HepG2 (cell line): Measurements from ENCODE around the gene CFAP70. TPM values are rescaled to one million over a fixed set of nuclear protein-coding genes. Genes with fewer than 3 reads are reported as not detected.

Source experiments
- ATAC-seq: fragments of 200-7000 bp; cut with Tn5 transposase; 3 replicates; pipeline ENCODE4 v1.9.1; 2020; ENCODE audit warnings: mild to moderate bottlenecking, moderate library complexity
- BruUV-seq: library from RNA; stranded (reverse); fragments of 400-500 nt; replicated peaks from 2 replicates; lab custom pipeline; 2021; lab: Mats Ljungman, UMichigan
- CTCF ChIA-PET: fragments of 300-600 bp; formaldehyde crosslinking; extraction: SDS; loops from one replicate; lab custom pipeline; 2021; ENCODE audit warnings: low total read pairs, inconsistent platforms, low intra/inter-chr PET ratio; lab: Yijun Ruan, JAX
- POLR2A ChIA-PET: fragments of 350-600 bp; sonication (Branson Sonifier 250); formaldehyde crosslinking; loops from one replicate; lab custom pipeline; 2020; ENCODE audit warnings: antibody characterized with exemption, inconsistent platforms; lab: Yijun Ruan, JAX
- DNase-seq: peaks from one replicate; pipeline ENCODE4 v3.0.0-alpha.2; 2015; ENCODE audit warnings: low spot score
- FAIRE-seq: peaks from 3 replicates; lab custom pipeline; 2011; peaks lifted over from hg19 to GRCh38; lab: Jason Lieb, UNC
- H2AFZ ChIP-seq: one replicate; pipeline ENCODE4 v1.6.1; 2011; ENCODE audit warnings: low read length, inconsistent platforms
- H3K27ac ChIP-seq: fragments of 300-600 bp; 3 replicates; pipeline ENCODE4 v1.8.0; 2011; ENCODE audit warnings: mixed run types, mild to moderate bottlenecking, mixed read lengths, low read length, inconsistent platforms; ENCODE audit not compliant: insufficient read depth; ENCODE audit errors: extremely low read length
- H3K27me3 ChIP-seq, 2 experiments: fragments of 200-600 bp in 1 of 2; 2 replicates in 1 of 2; 3 replicates in 1 of 2; pipeline versions ENCODE4 v1.6.0 to v1.8.0; 2011; ENCODE audit warnings: low read length in 2 of 2, mild to moderate bottlenecking in 2 of 2, moderate library complexity in 2 of 2, inconsistent platforms in 1 of 2; ENCODE audit not compliant: insufficient read depth in 2 of 2, control insufficient read depth in 1 of 2
- H3K36me3 ChIP-seq, 2 experiments: fragments of 200-600 bp in 1 of 2; replicated peaks in 1 of 2; 2 replicates in 1 of 2; 3 replicates in 1 of 2; pipeline versions ENCODE4 v1.5.1 to v1.8.0; 2011; ENCODE audit warnings: low read length in 2 of 2, inconsistent platforms in 1 of 2; ENCODE audit not compliant: insufficient read depth in 2 of 2, control insufficient read depth in 1 of 2
- H3K4me1 ChIP-seq: 2 replicates; pipeline ENCODE4 v1.5.1; 2012; ENCODE audit warnings: low read length, inconsistent platforms; ENCODE audit not compliant: insufficient read depth
- H3K4me2 ChIP-seq: 2 replicates; pipeline ENCODE4 v1.6.0; 2011; ENCODE audit warnings: low read depth, low read length, inconsistent platforms
- H3K4me3 ChIP-seq, 3 experiments: fragments of 200-600 bp in 1 of 3; sonication (generic), shearing (Covaris generic) in 1 of 3; replicated peaks in 1 of 3; 2 replicates each; pipeline ENCODE4 v1.5.1; 2011 to 2016; ENCODE audit warnings: low read length in 3 of 3, inconsistent platforms in 2 of 3, low read depth in 2 of 3, mild to moderate bottlenecking in 2 of 3, control low read depth in 1 of 3, mixed read lengths in 1 of 3; ENCODE audit not compliant: insufficient read depth in 1 of 3
- H3K79me2 ChIP-seq: one replicate; pipeline ENCODE4 v1.6.1; 2011; ENCODE audit warnings: low read length, inconsistent platforms; ENCODE audit not compliant: insufficient read depth
- H3K9ac ChIP-seq: 2 replicates; pipeline ENCODE4 v1.6.0; 2011; ENCODE audit warnings: mild to moderate bottlenecking, low read depth, low read length, inconsistent platforms; ENCODE audit not compliant: insufficient read depth
- H3K9me3 ChIP-seq: 2 replicates; pipeline ENCODE4 v1.5.1; 2012; ENCODE audit warnings: mild to moderate bottlenecking, low read length
- H4K20me1 ChIP-seq: 2 replicates; pipeline ENCODE4 v1.6.0; 2011; ENCODE audit warnings: inconsistent platforms, mild to moderate bottlenecking, low read length, moderate library complexity; ENCODE audit not compliant: insufficient read depth
- MEIS1 ChIP-seq: sonication (generic); formaldehyde crosslinking; IDR thresholded peaks from 2 replicates; pipeline ENCODE4 v1.9.0; 2021; ENCODE audit warnings: mild to moderate bottlenecking, missing genetic modification reagents, moderate library complexity, borderline replicate concordance
- MTERF4 ChIP-seq: sonication (generic); formaldehyde crosslinking; IDR thresholded peaks from 2 replicates; pipeline ENCODE4 v1.8.0; 2023; ENCODE audit warnings: mild to moderate bottlenecking, missing genetic modification reagents
- ZBTB25 ChIP-seq: IDR thresholded peaks from 2 replicates; pipeline ENCODE4 v1.6.1; 2018; ENCODE audit warnings: missing genetic modification reagents
- ZNF225 ChIP-seq: sonication (generic); formaldehyde crosslinking; IDR thresholded peaks from 2 replicates; pipeline ENCODE4 v1.4.0; 2020; ENCODE audit warnings: mild to moderate bottlenecking, missing genetic modification reagents
- WGBS: methylation state at CpG from one replicate; pipeline ENCODE4 v1.1.6; 2017; ENCODE audit warnings: low lambda C conversion rate; 5-methylcytosine and 5-hydroxymethylcytosine counted together
- in situ Hi-C: cut with HindIII; loops from 2 replicates; pipeline ENCODE4 v1.10.0; 2017; ENCODE audit warnings: low pct_unique_long_range_greater_than_20kb; ENCODE audit not compliant: extremely low pct_ligation_motif_present
- intact Hi-C: fragments of 100-400 bp; cut with micrococcal nuclease; formaldehyde crosslinking; loops from one replicate; pipeline ENCODE4 v1.10.0; 2022; ENCODE audit not compliant: unreplicated experiment
- polyA plus RNA-seq, 8 experiments: library from polyadenylated mRNA; depleted of rRNA in 3 of 8; stranded (reverse) in 7 of 8; unstranded in 1 of 8; fragments of >200 nt; fragmentation: Illumina TruSeq in 4 of 8; extraction: Trizol in 4 of 8; gene quantifications; 2 replicates each; pipeline versions ENCODE4 v1.2.1 to v1.2.3, GENCODE V29; 2011 to 2016; ENCODE audit warnings: low read depth in 4 of 8, missing spikeins in 1 of 8, mixed read lengths in 1 of 8; ENCODE audit not compliant: insufficient read depth in 1 of 8
- total RNA-seq, 5 experiments: library from RNA; depleted of rRNA; stranded (reverse); fragments of >200 nt; fragmentation: Illumina TruSeq; extraction: Trizol; gene quantifications; 2 replicates each; pipeline ENCODE4 v1.2.3, GENCODE V29; 2016; ENCODE audit warnings: low read depth in 1 of 5
- TF ChIP-seq, protein P1 (sequence below): sonication (generic); formaldehyde crosslinking; IDR thresholded peaks from 2 replicates; pipeline ENCODE4 v1.4.0; 2020; ENCODE audit warnings: missing genetic modification reagents
- TF ChIP-seq, protein P2 (sequence below): sonication (generic); formaldehyde crosslinking; IDR thresholded peaks from 2 replicates; pipeline ENCODE4 v1.8.1; 2023; ENCODE audit warnings: mild to moderate bottlenecking, moderate library complexity, missing genetic modification reagents
- TF ChIP-seq, protein P3 (sequence below): sonication (generic); formaldehyde crosslinking; IDR thresholded peaks from 2 replicates; pipeline ENCODE4 v1.4.0; 2020; ENCODE audit warnings: missing genetic modification reagents

Gene CFAP70
- total and polyA plus RNA-seq, 2 of the 13 experiments (the other 11 are each of a cell fraction or from before 2014, with no cell fraction given), result 0.27 to 0.38 TPM

GRCh38 chr10:73217628-73218027, 141.0 kb downstream of the CFAP70 start:
- Histone ChIP-seq H3K9me3 (no peaks in the 10 kb centered on the region), H3K79me2 (no peaks in the 10 kb centered on the region), H3K4me2 (no peak overlapping the region), H3K27ac (no peak overlapping the region), H4K20me1 (no peaks in the 10 kb centered on the region), H3K36me3 (no peaks in the 10 kb centered on the region), H3K9ac (no peak overlapping the region), H3K4me3 (no peak overlapping the region), H3K4me1 (peaks cover 35% of the 10 kb centered on the region), H2AFZ (no peak overlapping the region), H3K27me3 (no peaks in the 10 kb centered on the region)
- ChIA-PET POLR2A (interaction anchor here (2.5 kb wide), 1 partner anchor 50 kb away, joined by 10 read pairs; the partner anchor contains the start of genes ECD and FAM149B1), CTCF (no interaction called here)
- intact Hi-C loops (loop anchor here (2.0 kb wide), 1 partner anchor 49 kb away; the partner anchor contains the start of genes ECD and FAM149B1), in situ Hi-C loops (no loop called here)
- DNase-seq, result no peak
- WGBS, result 93% methylated on average over 2 of the region's 2 CpGs
- no peak for ATAC-seq
- FAIRE-seq, result no peak
- BruUV-seq, result no TSS peak
- TF ChIP-seq ZBTB25 (CRISPR knock-in tag), result no peak
- TF ChIP-seq, protein P1, sequence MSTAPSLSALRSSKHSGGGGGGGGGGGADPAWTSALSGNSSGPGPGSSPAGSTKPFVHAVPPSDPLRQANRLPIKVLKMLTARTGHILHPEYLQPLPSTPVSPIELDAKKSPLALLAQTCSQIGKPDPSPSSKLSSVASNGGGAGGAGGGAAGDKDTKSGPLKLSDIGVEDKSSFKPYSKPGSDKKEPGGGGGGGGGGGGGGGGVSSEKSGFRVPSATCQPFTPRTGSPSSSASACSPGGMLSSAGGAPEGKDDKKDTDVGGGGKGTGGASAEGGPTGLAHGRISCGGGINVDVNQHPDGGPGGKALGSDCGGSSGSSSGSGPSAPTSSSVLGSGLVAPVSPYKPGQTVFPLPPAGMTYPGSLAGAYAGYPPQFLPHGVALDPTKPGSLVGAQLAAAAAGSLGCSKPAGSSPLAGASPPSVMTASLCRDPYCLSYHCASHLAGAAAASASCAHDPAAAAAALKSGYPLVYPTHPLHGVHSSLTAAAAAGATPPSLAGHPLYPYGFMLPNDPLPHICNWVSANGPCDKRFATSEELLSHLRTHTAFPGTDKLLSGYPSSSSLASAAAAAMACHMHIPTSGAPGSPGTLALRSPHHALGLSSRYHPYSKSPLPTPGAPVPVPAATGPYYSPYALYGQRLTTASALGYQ (CRISPR knock-in tag), result no peak
- TF ChIP-seq MEIS1, result no peak
- no peak for TF ChIP-seq MTERF4
- TF ChIP-seq, protein P2, sequence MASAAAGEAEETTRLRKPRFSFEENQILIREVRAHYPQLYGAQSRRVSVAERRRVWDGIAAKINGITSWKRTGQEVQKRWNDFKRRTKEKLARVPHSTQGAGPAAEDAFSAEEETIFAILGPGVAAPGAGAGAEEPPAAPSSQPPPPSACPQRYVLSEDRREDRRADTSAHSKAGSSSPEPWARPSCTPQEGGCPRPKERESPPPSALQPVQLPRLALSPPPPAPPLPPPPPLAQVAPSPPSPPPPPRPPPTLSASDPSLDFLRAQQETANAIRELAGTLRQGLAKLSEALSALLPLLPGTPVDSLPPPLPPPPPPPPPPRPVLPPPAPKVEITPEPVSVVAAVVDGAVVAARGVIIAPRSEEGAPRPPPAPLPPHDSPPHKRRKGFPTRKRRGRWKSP (CRISPR knock-in tag), result no peak
- TF ChIP-seq, protein P3, sequence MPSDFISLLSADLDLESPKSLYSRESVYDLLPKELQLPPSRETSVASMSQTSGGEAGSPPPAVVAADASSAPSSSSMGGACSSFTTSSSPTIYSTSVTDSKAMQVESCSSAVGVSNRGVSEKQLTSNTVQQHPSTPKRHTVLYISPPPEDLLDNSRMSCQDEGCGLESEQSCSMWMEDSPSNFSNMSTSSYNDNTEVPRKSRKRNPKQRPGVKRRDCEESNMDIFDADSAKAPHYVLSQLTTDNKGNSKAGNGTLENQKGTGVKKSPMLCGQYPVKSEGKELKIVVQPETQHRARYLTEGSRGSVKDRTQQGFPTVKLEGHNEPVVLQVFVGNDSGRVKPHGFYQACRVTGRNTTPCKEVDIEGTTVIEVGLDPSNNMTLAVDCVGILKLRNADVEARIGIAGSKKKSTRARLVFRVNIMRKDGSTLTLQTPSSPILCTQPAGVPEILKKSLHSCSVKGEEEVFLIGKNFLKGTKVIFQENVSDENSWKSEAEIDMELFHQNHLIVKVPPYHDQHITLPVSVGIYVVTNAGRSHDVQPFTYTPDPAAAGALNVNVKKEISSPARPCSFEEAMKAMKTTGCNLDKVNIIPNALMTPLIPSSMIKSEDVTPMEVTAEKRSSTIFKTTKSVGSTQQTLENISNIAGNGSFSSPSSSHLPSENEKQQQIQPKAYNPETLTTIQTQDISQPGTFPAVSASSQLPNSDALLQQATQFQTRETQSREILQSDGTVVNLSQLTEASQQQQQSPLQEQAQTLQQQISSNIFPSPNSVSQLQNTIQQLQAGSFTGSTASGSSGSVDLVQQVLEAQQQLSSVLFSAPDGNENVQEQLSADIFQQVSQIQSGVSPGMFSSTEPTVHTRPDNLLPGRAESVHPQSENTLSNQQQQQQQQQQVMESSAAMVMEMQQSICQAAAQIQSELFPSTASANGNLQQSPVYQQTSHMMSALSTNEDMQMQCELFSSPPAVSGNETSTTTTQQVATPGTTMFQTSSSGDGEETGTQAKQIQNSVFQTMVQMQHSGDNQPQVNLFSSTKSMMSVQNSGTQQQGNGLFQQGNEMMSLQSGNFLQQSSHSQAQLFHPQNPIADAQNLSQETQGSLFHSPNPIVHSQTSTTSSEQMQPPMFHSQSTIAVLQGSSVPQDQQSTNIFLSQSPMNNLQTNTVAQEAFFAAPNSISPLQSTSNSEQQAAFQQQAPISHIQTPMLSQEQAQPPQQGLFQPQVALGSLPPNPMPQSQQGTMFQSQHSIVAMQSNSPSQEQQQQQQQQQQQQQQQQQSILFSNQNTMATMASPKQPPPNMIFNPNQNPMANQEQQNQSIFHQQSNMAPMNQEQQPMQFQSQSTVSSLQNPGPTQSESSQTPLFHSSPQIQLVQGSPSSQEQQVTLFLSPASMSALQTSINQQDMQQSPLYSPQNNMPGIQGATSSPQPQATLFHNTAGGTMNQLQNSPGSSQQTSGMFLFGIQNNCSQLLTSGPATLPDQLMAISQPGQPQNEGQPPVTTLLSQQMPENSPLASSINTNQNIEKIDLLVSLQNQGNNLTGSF, result no peak
- no peak for TF ChIP-seq ZNF225 (CRISPR knock-in tag)
